NT2/D1 (cell line): ENCODE measurements around the gene RTKN.

Experiments used
- SUZ12 ChIP-seq: IDR thresholded peaks from 2 replicates; pipeline ENCODE4 v1.6.1; 2011; ENCODE audit not compliant: insufficient read length, insufficient read depth; ENCODE audit errors: extremely low read depth
- YY1 ChIP-seq: IDR thresholded peaks from 2 replicates; pipeline ENCODE4 v1.6.1; 2011; ENCODE audit not compliant: insufficient read length, insufficient read depth
- ZNF274 ChIP-seq: IDR thresholded peaks from 2 replicates; pipeline ENCODE4 v1.6.1; 2011; ENCODE audit warnings: mild to moderate bottlenecking, low read depth, low read length

GRCh38 chr2:74423231-74424095 lies 18.3 kb downstream of the RTKN start:
- TF ChIP-seq ZNF274 (no peak), YY1 (no peak), SUZ12 (no peak)
